Activated T-helper 1 cell treated with anti-CD3 and anti-CD28 coated beads, Interleukin-2, amount 50 U/mL, for 16 hours (primary cell): ENCODE results near the gene OTUB1.
"Not testable (repeated sequence)": the region's sequence is repeated elsewhere in the genome, so short reads cannot be mapped to it uniquely, and the experiment has no call there.

Experiments used
- DNase-seq, 2 donors: peaks; one replicate each; pipeline ENCODE4 v3.0.0-alpha.2; 2020; ENCODE audit warnings: low read depth in 1 of 2, low spot score in 1 of 2

OTUB1 gene

DNA sequence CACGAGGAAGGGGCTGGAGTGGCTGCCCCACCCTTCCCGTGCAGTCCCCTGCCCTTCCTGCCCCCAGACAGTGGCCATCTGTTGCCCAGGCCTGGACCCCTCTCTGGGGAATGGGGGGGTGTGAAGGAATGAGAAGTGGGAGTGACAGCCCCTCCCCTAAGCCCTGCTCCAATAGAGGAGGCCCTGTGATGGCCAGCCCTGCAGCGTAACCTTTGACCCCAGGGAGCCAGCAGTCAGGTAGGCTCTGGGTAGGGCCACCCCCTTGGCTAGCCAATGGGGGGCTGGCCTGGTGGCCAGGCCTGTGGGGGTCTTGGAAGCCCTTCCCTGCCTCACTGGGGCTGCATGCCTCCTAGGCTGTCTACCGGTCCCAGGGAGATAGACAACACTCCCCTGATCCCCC is 56.1 kb downstream of the OTUB1 start:
- DNase-seq = no peak

DNA sequence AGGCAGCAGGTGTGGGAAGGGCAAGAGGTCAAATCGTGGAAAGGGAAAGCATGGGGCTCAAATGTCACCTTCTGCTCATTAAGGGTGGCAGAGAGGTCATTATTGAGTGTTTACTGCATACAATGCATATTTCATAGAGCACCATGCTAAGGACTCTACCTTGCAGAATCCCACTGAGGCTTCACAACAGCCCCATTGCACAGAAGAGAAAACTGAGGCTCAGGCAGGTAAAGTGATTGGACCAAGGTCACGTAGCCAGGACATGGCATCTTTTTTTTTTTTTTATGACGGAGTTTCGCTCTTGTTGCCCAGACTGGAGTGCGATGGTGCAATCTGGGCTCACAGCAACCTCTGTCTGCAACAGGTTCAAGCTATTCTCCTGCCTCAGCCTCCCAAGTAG is 57.3 kb downstream of the OTUB1 start:
- no peak for DNase-seq

DNA sequence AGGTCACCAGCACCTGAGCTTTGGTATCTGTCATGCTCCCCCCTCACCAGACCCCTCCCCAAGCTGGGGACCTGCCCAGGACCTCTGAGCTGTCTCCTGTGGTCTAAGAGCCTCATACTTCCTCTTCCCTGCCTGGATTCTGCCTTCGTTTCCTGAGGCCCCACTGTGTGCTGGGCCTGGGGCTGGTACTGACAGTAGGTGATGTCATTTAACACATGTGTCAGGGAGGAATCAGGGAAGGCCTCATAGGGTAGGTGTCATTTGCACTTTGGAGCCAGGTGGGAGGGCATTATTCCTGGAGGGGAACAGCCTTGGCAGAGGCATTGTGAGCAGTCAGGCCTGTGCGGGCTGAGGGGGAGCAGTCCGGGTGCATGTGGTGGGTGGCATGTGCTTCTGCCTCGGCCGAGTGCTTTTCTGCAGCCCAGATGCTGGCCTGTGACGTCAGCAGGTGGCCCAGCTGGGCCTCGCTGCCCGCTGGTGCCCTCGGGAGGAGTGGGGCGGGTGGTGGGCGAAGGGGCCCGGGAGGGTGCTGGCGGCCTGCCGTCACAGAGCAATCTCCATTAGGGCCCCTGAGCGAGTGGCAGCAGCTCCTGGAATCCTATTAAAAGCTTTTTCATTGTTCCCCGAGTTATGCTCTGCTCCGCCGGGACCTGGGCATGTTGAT is 58.6 kb downstream of the OTUB1 start:
- no peak for DNase-seq

DNA sequence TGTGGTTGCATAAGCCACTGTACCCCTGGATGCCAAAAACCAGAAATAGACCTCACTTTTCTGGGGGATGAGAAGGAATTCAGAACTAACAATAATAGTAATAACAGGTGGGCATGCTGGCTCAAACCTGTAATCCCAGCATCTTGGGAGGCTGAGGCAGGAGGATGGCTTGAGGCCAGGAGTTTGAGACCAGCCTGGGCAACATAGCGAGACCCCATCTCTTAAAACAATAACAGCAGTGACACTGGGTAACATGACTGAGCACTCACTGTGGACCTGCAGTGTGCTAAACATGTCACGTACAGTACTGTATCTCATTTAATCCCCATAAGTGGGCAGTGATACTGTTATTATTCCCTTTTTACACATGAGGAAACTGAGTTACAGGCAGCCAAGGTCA is 59.5 kb downstream of the OTUB1 start:
- no peak for DNase-seq

DNA sequence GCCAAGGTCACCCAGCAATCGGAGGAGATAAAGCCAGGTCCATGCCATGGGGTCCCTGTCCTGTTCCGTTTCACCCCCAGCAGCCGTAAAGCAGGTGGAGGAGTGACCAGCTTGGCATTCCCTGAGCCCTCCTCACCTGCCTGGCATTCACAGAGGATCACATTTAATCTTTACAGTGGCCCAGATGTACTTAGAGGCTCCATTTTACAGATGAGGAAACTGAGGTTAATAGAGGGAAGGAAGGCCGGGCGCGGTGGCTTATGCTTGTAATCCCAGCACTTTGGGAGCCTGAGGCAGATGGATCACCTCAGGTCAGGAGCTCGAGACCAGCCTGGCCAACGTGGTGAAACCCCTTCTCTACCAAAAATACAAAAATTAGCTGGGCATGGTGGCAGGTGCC is 61.1 kb downstream of the OTUB1 start:
- DNase-seq = not testable (repeated sequence)
